Thyroid gland (tissue), 4 donors: Measurements from ENCODE around the gene SPOCK1. TPM values are rescaled to one million over a fixed set of nuclear protein-coding genes. Genes with fewer than 3 reads are reported as not detected.

Experiments
- DNase-seq, 2 donors: peaks; one replicate each; pipeline ENCODE4 v3.0.0-alpha.2; 2019
- H3K27ac ChIP-seq, 3 donors: fragments of 200-600 bp; sonication (generic); 1 replicate in 2 of 3; 2 replicates in 1 of 3; pipeline ENCODE4 v1.5.1; 2016 to 2019; ENCODE audit warnings: mild to moderate bottlenecking in 1 of 3, moderate library complexity in 1 of 3
- H3K27me3 ChIP-seq: fragments of 200-600 bp; sonication (generic); one replicate; pipeline ENCODE4 v1.5.1; 2019
- H3K36me3 ChIP-seq, 2 donors: fragments of 200-600 bp; sonication (generic); one replicate each; pipeline ENCODE4 v1.5.1; 2016 to 2019
- H3K4me1 ChIP-seq, 2 donors: fragments of 200-600 bp; sonication (generic); one replicate each; pipeline ENCODE4 v1.5.1; 2017 to 2019
- H3K4me3 ChIP-seq, 3 donors: fragments of 200-600 bp; sonication (generic); replicated peaks in 1 of 3; 1 replicate in 2 of 3; 2 replicates in 1 of 3; pipeline ENCODE4 v1.5.1; 2016; ENCODE audit warnings: mild to moderate bottlenecking in 1 of 3
- H3K9me3 ChIP-seq: fragments of 200-600 bp; sonication (generic); one replicate; pipeline ENCODE4 v1.5.1; 2017
- POLR2A ChIP-seq, 2 donors: fragments of 450-650 bp; IDR thresholded peaks; one replicate each; pipeline ENCODE4 v1.6.1; 2017; ENCODE audit warnings: antibody characterized with exemption in 2 of 2, mild to moderate bottlenecking in 2 of 2, moderate library complexity in 1 of 2
- WGBS, 2 donors: methylation state at CpG; one replicate each; pipeline ENCODE4 v1.1.5; 2017; 5-methylcytosine and 5-hydroxymethylcytosine counted together
- intact Hi-C: fragments of 100-400 bp; cut with DNase I; formaldehyde crosslinking; loops from one replicate; pipeline ENCODE4 v1.15.1; 2023
- total RNA-seq, 4 donors: library from RNA; depleted of rRNA; stranded (reverse); fragments of >200 nt; gene quantifications; one replicate each; pipeline ENCODE4 v1.2.3, GENCODE V29; 2016
- TF ChIP-seq, protein P1 (sequence below), 6 experiments: fragments of 200-600 bp in 3 of 6; fragments of 450-650 bp in 3 of 6; sonication (generic) in 3 of 6; IDR thresholded peaks; one replicate each; pipeline ENCODE4 v1.5.1; 2016 to 2019; ENCODE audit warnings: antibody characterized with exemption in 6 of 6, mild to moderate bottlenecking in 2 of 6, inconsistent platforms in 1 of 6, moderate library complexity in 1 of 6

The SPOCK1 gene
- total RNA-seq, 4 donors from 2014 or later = 15.8 to 34.1 (median 27.5) TPM

DNA sequence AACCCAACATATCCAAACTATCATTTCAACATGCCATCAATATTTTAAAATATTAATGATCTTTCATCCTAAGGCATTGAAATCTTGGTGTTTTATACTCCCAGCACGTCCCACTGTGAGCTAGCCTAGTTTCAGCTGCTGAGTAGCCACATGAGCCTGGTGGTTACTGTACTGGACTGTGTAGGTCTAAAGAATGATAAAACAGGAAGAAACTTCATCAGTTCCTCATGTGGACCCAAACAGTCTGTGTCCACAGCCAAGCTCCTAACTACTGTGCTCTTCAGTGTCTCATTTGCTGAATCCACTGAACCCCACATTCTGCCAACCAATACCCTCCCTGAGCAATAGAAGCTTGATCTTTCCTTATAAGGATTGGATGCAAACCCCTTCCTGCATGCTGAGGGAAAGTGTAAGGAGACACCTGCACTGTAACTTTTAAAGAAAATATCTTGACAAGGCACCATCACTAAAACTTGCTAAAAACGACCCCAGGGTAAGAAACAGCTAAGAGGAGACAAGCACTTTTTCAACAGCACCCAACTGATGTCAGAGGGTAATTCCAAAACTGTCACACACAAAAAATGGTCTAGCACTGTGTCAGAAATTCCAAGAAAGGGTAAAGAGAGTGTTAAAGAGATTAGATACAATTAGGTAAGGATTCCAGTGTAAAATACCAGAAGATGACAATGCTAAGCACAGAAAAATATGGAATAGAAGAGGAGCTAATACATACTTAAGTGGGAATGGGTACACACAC lies 126.9 kb downstream of the SPOCK1 start:
- no peak overlapping the region for H3K27ac ChIP-seq
- H3K4me3 ChIP-seq = no peak overlapping the region
- no peak for DNase-seq
- TF ChIP-seq, protein P1, sequence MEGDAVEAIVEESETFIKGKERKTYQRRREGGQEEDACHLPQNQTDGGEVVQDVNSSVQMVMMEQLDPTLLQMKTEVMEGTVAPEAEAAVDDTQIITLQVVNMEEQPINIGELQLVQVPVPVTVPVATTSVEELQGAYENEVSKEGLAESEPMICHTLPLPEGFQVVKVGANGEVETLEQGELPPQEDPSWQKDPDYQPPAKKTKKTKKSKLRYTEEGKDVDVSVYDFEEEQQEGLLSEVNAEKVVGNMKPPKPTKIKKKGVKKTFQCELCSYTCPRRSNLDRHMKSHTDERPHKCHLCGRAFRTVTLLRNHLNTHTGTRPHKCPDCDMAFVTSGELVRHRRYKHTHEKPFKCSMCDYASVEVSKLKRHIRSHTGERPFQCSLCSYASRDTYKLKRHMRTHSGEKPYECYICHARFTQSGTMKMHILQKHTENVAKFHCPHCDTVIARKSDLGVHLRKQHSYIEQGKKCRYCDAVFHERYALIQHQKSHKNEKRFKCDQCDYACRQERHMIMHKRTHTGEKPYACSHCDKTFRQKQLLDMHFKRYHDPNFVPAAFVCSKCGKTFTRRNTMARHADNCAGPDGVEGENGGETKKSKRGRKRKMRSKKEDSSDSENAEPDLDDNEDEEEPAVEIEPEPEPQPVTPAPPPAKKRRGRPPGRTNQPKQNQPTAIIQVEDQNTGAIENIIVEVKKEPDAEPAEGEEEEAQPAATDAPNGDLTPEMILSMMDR (IDR thresholded peaks at IDR 0.05) = no peak
- TF ChIP-seq POLR2A (IDR thresholded peaks at IDR 0.05) = no peak
- H3K36me3 ChIP-seq = no peaks in the 10 kb centered on the region
- 61 to 73% methylated on average over 2 of the region's 2 CpGs for WGBS, 2 donors
- H3K9me3 ChIP-seq = no peaks in the 10 kb centered on the region
- H3K27me3 ChIP-seq = no peaks in the 10 kb centered on the region
- intact Hi-C loops = no loop called here
- H3K4me1 ChIP-seq = peaks cover 0 to 4% of the 10 kb centered on the region in 2 donors

DNA sequence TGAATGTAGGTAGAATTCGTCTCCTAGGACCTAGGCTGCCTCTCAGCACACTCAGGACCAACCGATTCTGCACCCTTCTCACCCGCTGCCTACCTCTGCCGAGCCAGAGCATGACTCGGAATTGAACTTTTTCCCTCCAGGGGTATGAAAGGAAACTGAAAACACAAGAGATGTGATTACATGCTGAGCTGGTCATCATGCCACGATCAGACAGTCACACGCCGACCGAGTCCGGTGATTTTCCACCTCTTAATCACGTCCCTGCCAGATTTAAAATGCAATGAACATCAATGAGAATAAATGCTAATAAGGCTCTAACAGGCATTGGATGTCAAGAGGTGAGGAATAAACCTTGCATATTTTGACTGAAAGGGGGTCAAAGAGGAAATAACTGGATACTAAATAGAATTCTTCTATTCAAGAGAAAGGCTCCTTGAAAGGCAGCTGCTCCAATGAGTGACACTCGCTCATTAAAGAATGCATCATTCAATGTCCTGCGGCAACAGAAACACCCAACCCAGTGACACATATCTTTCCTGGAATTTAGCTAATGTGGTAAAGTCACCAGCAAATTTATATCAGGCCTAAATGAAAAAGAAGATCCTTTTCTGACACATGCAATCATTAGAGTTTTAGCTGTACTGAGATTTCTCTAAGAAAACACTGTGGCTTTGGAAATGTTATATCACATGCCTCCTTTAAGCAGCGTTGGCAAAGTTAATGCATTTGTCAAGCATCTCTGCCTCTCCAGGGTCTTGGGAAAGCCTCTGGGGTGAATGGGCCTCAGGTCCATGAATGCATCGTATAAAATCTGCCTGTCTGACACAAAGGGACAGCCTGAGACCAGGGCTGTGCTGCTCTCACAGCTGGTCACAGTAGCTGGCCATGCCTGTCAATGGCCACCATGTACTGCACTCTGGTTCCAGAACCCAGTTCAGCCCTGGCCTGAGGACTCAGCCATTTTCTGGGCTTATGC lies 128.7 kb downstream of the SPOCK1 start:
- no peak for TF ChIP-seq POLR2A (IDR thresholded peaks at IDR 0.05)
- TF ChIP-seq, protein P1 (IDR thresholded peaks at IDR 0.05) = no peak
- no peak for DNase-seq
- 89% methylated on average over 15 of the region's 15 CpGs for WGBS, 2 donors

DNA sequence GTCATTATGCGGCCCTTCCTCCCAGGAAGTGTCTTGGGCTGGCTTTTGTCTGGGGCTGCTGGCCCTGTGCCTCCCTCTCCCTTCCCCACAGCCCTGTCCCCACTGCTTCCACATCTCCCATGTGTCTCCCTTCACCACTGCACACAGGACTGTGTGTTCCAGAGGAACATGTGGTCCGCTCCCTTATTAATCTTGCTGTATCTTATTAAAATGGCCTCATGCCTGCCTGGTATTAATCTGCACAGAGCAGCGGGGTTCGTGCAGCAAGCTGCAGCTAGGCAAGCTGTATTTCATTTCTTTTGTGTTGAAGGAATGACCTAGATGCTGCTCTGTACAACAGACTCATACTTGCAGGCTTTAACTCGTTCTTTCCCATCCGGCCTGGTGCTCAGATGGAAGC lies 130.5 kb downstream of the SPOCK1 start:
- intact Hi-C loops = no loop called here
- Histone ChIP-seq H3K9me3 (no peaks in the 10 kb centered on the region), H3K4me3 (no peak overlapping the region), H3K27me3 (no peaks in the 10 kb centered on the region), H3K36me3 (no peaks in the 10 kb centered on the region), H3K4me1 (no peaks in the 10 kb centered on the region), H3K27ac (no peak overlapping the region)
- 93% methylated on average over 6 of the region's 6 CpGs for WGBS, 2 donors
- TF ChIP-seq POLR2A (IDR thresholded peaks at IDR 0.05) = no peak
- TF ChIP-seq, protein P1 (IDR thresholded peaks at IDR 0.05) = no peak
- no peak for DNase-seq

More for the DNA sequence above, 128.7 kb downstream of the SPOCK1 start:
- no peaks in the 10 kb centered on the region for H3K9me3 ChIP-seq
- no peaks in the 10 kb centered on the region for H3K27me3 ChIP-seq
- H3K4me1 ChIP-seq = no peaks in the 10 kb centered on the region
- H3K27ac ChIP-seq = no peak overlapping the region
- H3K4me3 ChIP-seq = no peak overlapping the region
- intact Hi-C loops = no loop called here
- H3K36me3 ChIP-seq = no peaks in the 10 kb centered on the region

DNA sequence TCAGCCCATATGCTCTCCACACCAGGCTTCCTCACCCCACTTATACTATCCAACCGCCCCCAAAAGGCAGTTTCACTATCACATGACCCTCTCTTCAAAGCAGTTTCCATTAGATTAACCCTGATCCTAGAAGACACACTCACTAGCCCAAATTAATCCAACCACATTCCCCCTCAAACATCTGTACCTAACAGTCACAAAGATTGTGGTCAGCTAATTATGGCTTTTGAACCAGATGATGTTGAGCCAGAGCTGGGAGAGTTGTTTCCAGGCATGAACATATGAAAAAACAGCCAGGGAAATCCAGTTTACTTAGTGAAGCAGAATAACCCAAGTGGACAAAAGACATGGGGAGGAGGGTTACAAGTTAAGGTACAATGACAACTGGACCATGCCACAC lies 131.2 kb downstream of the SPOCK1 start:
- TF ChIP-seq POLR2A (IDR thresholded peaks at IDR 0.05) = no peak
- TF ChIP-seq, protein P1 (IDR thresholded peaks at IDR 0.05) = no peak
- no peaks in the 10 kb centered on the region for H3K27me3 ChIP-seq
- H3K27ac ChIP-seq = no peak overlapping the region
- no peak for DNase-seq
- 91 to 100% methylated on average over 1 of the region's 1 CpG for WGBS, 2 donors
- no peaks in the 10 kb centered on the region for H3K4me1 ChIP-seq
- H3K36me3 ChIP-seq = no peaks in the 10 kb centered on the region
- H3K4me3 ChIP-seq = no peak overlapping the region
- no peaks in the 10 kb centered on the region for H3K9me3 ChIP-seq
- intact Hi-C loops = no loop called here
